NT2/D1 (cell line): ENCODE data around the gene CRYGC.
A peak's percentile ranks its signal among the peaks of the same experiment; 100 is the strongest.
"Not testable (repeated sequence)": the region's sequence is repeated elsewhere in the genome, so short reads cannot be mapped to it uniquely, and the experiment has no call there.

ENCODE experiments used
- DNase-seq: peaks from one replicate; pipeline ENCODE4 v3.0.0-alpha.2; 2011; ENCODE audit warnings: low read depth, low spot score
- H3K27me3 ChIP-seq: 2 replicates; pipeline ENCODE4 v1.6.0; 2011; ENCODE audit warnings: mild to moderate bottlenecking; ENCODE audit not compliant: insufficient read length, insufficient read depth
- H3K36me3 ChIP-seq: 2 replicates; pipeline ENCODE4 v1.6.1; 2011; ENCODE audit warnings: mild to moderate bottlenecking, low read length, mixed read lengths; ENCODE audit not compliant: insufficient read depth, insufficient read length
- H3K4me1 ChIP-seq: 2 replicates; pipeline ENCODE4 v1.5.1; 2011; ENCODE audit not compliant: insufficient read depth, insufficient read length
- H3K4me3 ChIP-seq: 2 replicates; pipeline ENCODE4 v1.5.1; 2011; ENCODE audit warnings: low read depth; ENCODE audit not compliant: insufficient read length
- H3K9ac ChIP-seq: 2 replicates; pipeline ENCODE4 v1.6.0; 2011; ENCODE audit warnings: low read depth; ENCODE audit not compliant: insufficient read length
- H3K9me3 ChIP-seq: 2 replicates; pipeline ENCODE4 v1.5.1; 2011; ENCODE audit warnings: mild to moderate bottlenecking, low read length; ENCODE audit not compliant: insufficient read depth
- SUZ12 ChIP-seq: IDR thresholded peaks from 2 replicates; pipeline ENCODE4 v1.6.1; 2011; ENCODE audit not compliant: insufficient read length, insufficient read depth; ENCODE audit errors: extremely low read depth
- YY1 ChIP-seq: IDR thresholded peaks from 2 replicates; pipeline ENCODE4 v1.6.1; 2011; ENCODE audit not compliant: insufficient read length, insufficient read depth
- ZNF274 ChIP-seq: IDR thresholded peaks from 2 replicates; pipeline ENCODE4 v1.6.1; 2011; ENCODE audit warnings: mild to moderate bottlenecking, low read depth, low read length

Gene CRYGC

GRCh38 chr2:208122248-208122647 is 7.4 kb downstream of the CRYGC start:
- DNase-seq = no peak
- Histone ChIP-seq H3K9ac (no peak overlapping the region), H3K27me3 (no peaks in the 10 kb centered on the region), H3K4me1 (no peaks in the 10 kb centered on the region), H3K9me3 (no peaks in the 10 kb centered on the region; the same call in 1 of the 2 replicates), H3K36me3 (no peaks in the 10 kb centered on the region), H3K4me3 (no peak overlapping the region)
- TF ChIP-seq ZNF274 (no peak), YY1 (no peak), SUZ12 (no peak)

GRCh38 chr2:208118918-208119317 is 10.7 kb downstream of the CRYGC start:
- H3K36me3 ChIP-seq = no peaks in the 10 kb centered on the region
- H3K9ac ChIP-seq = no peak overlapping the region
- DNase-seq = no peak
- no peaks in the 10 kb centered on the region for H3K27me3 ChIP-seq
- no peaks in the 10 kb centered on the region for H3K9me3 ChIP-seq
- TF ChIP-seq YY1 = no peak
- no peak for TF ChIP-seq ZNF274
- TF ChIP-seq SUZ12 = no peak
- no peak overlapping the region for H3K4me3 ChIP-seq
- no peaks in the 10 kb centered on the region for H3K4me1 ChIP-seq

- H3K4me1 ChIP-seq, H3K9me3 ChIP-seq: not testable (repeated sequence)
Observed at GRCh38 chr2:208117390-208117789, 12.2 kb downstream of the CRYGC start.

GRCh38 chr2:208112969-208113368 is 16.7 kb downstream of the CRYGC start:
- no peaks in the 10 kb centered on the region for H3K36me3 ChIP-seq
- peak overlapping the region; percentile 10 for H3K4me3 ChIP-seq
- no peaks in the 10 kb centered on the region for H3K9me3 ChIP-seq
- no peak for DNase-seq
- no peaks in the 10 kb centered on the region for H3K4me1 ChIP-seq
- TF ChIP-seq YY1 = no peak
- TF ChIP-seq ZNF274 = no peak
- no peak for TF ChIP-seq SUZ12
- H3K9ac ChIP-seq = peak overlapping the region; percentile 51
- H3K27me3 ChIP-seq = no peaks in the 10 kb centered on the region

More at GRCh38 chr2:208117390-208117789, 12.2 kb downstream of the CRYGC start:
- not testable (repeated sequence) for H3K27me3 ChIP-seq, H3K9ac ChIP-seq, H3K36me3 ChIP-seq, DNase-seq, H3K4me3 ChIP-seq

- not testable (repeated sequence) for H3K4me1 ChIP-seq, H3K9ac ChIP-seq, H3K4me3 ChIP-seq, H3K27me3 ChIP-seq, H3K9me3 ChIP-seq, H3K36me3 ChIP-seq, DNase-seq
Observed at GRCh38 chr2:208112273-208112745, 17.3 kb downstream of the CRYGC start.

- Histone ChIP-seq H3K27me3 (no peaks in the 10 kb centered on the region), H3K4me1 (no peaks in the 10 kb centered on the region), H3K9ac (no peak overlapping the region), H3K4me3 (no peak overlapping the region), H3K36me3 (no peaks in the 10 kb centered on the region), H3K9me3 (no peaks in the 10 kb centered on the region)
- DNase-seq = no peak
- TF ChIP-seq ZNF274 = no peak
- TF ChIP-seq SUZ12 = no peak
- TF ChIP-seq YY1 = no peak
Observed at GRCh38 chr2:208103616-208104015, 26.0 kb downstream of the CRYGC start.

GRCh38 chr2:208101716-208102631 is 27.7 kb downstream of the CRYGC start:
- H3K36me3 ChIP-seq = no peaks in the 10 kb centered on the region

More at GRCh38 chr2:208101716-208102631, 27.7 kb downstream of the CRYGC start:
- TF ChIP-seq ZNF274 (no peak), YY1 (no peak)
- no peaks in the 10 kb centered on the region for H3K9me3 ChIP-seq
- no peaks in the 10 kb centered on the region for H3K27me3 ChIP-seq
- no peak overlapping the region for H3K4me3 ChIP-seq
- no peak for DNase-seq
- H3K9ac ChIP-seq = no peak overlapping the region
- H3K4me1 ChIP-seq = no peaks in the 10 kb centered on the region
